ENCODE results near the gene CSNK1D.
A peak's percentile ranks its signal among the peaks of the same experiment; 100 is the strongest.

The CSNK1D gene

GRCh38 chr17:82294064-82294773, 20.7 kb upstream of the CSNK1D start:
- peak in 1 of 6 experiments; percentile 42 for DNase-seq

- peak; percentile 81 to 92 (median 90) for DNase-seq
Measured at GRCh38 chr17:82292251-82293154, 19.0 kb upstream of the CSNK1D start.

- DNase-seq, result no peak
Measured at GRCh38 chr17:82291582-82292250, 18.2 kb upstream of the CSNK1D start.

- DNase-seq, result no peak
Measured at GRCh38 chr17:82287868-82288801, 14.6 kb upstream of the CSNK1D start.

GRCh38 chr17:82287013-82287867, 13.7 kb upstream of the CSNK1D start:
- no peak for DNase-seq

- DNase-seq, result no peak
Measured at GRCh38 chr17:82285141-82285540, 11.6 kb upstream of the CSNK1D start.

GRCh38 chr17:82283208-82283749, 9.8 kb upstream of the CSNK1D start:
- no peak for DNase-seq

GRCh38 chr17:82282239-82283207, 9.0 kb upstream of the CSNK1D start:
- DNase-seq, result no peak

GRCh38 chr17:82281502-82282238, 8.2 kb upstream of the CSNK1D start:
- no peak for DNase-seq

- no peak for DNase-seq
Measured at GRCh38 chr17:82281076-82281475, 7.6 kb upstream of the CSNK1D start.

GRCh38 chr17:82280537-82280936, 7.0 kb upstream of the CSNK1D start:
- DNase-seq, result no peak

- DNase-seq, result no peak
Measured at GRCh38 chr17:82278786-82279391, 5.4 kb upstream of the CSNK1D start.

GRCh38 chr17:82278308-82278707, 4.8 kb upstream of the CSNK1D start:
- DNase-seq, result no peak

GRCh38 chr17:82277851-82278250, 4.4 kb upstream of the CSNK1D start:
- DNase-seq, result no peak

GRCh38 chr17:82276938-82277337, 3.4 kb upstream of the CSNK1D start:
- DNase-seq, result no peak

- DNase-seq, result no peak
Measured at GRCh38 chr17:82275326-82275725, 1.8 kb upstream of the CSNK1D start.

GRCh38 chr17:82274134-82275020, 877 bp upstream of the CSNK1D start:
- DNase-seq, result no peak

All from stimulated activated naive CD4-positive, alpha-beta T cell (primary cell).